CD8-positive, alpha-beta memory T cell (primary cell): ENCODE data around the gene BRSK2. TPM values are rescaled to one million over a fixed set of nuclear protein-coding genes. Genes with fewer than 3 reads are reported as not detected.

Experiments
- CTCF ChIA-PET: fragments of 350-600 bp; sonication (Branson Sonifier 250); formaldehyde crosslinking; loops from one replicate; lab custom pipeline; 2021; ENCODE audit warnings: antibody characterized with exemption; lab: Charles Lee
- POLR2A ChIA-PET: fragments of 350-600 bp; sonication (Branson Sonifier 250); formaldehyde crosslinking; loops from one replicate; lab custom pipeline; 2021; ENCODE audit warnings: antibody characterized with exemption; lab: Charles Lee
- DNase-seq, 5 donors: peaks; one replicate each; pipeline versions ENCODE4 v3.0.0 to v3.0.0-alpha.2; 2020 to 2022; ENCODE audit warnings: mixed read lengths in 1 of 5
- H3K27ac ChIP-seq: one replicate; pipeline ENCODE4 v1.7.0; 2013; ENCODE audit warnings: low read depth, mild to moderate bottlenecking, low read length, moderate library complexity
- H3K27me3 ChIP-seq: 2 replicates; pipeline ENCODE4 v1.7.0; 2013; ENCODE audit warnings: low read length, mild to moderate bottlenecking; ENCODE audit not compliant: insufficient read depth, poor library complexity, severe bottlenecking
- H3K36me3 ChIP-seq: 2 replicates; pipeline ENCODE4 v1.7.0; 2013; ENCODE audit warnings: mild to moderate bottlenecking, low read length, moderate library complexity; ENCODE audit not compliant: insufficient read depth
- H3K4me1 ChIP-seq: 2 replicates; pipeline ENCODE4 v1.7.0; 2013; ENCODE audit warnings: mild to moderate bottlenecking, low read length, moderate library complexity; ENCODE audit not compliant: insufficient read depth
- H3K4me3 ChIP-seq: 2 replicates; pipeline ENCODE4 v1.7.0; 2013; ENCODE audit warnings: mild to moderate bottlenecking, low read length
- H3K9me3 ChIP-seq: 2 replicates; pipeline ENCODE4 v1.7.0; 2013; ENCODE audit warnings: mild to moderate bottlenecking, low read length
- H3K27ac Mint-ChIP-seq, 8 donors: one replicate each; pipeline ENCODE4 v1.8.0; 2020 to 2021; ENCODE audit warnings: mixed read lengths in 8 of 8, mild to moderate bottlenecking in 6 of 8, inconsistent platforms in 3 of 8, moderate library complexity in 3 of 8
- H3K27me3 Mint-ChIP-seq, 2 donors: one replicate each; pipeline ENCODE4 v1.8.0; 2020 to 2021; ENCODE audit warnings: mixed read lengths in 2 of 2, mild to moderate bottlenecking in 1 of 2, moderate library complexity in 1 of 2
- H3K36me3 Mint-ChIP-seq, 3 donors: one replicate each; pipeline ENCODE4 v1.8.0; 2020 to 2021; ENCODE audit warnings: mixed read lengths in 3 of 3, inconsistent platforms in 1 of 3, mild to moderate bottlenecking in 1 of 3
- H3K4me1 Mint-ChIP-seq, 3 donors: one replicate each; pipeline ENCODE4 v1.8.0; 2020 to 2021; ENCODE audit warnings: mixed read lengths in 3 of 3, inconsistent platforms in 1 of 3, mild to moderate bottlenecking in 1 of 3
- H3K4me3 Mint-ChIP-seq, 7 donors: one replicate each; pipeline ENCODE4 v1.8.0; 2020 to 2021; ENCODE audit warnings: mixed read lengths in 7 of 7, mild to moderate bottlenecking in 6 of 7, moderate library complexity in 4 of 7, inconsistent platforms in 2 of 7
- H3K9me3 Mint-ChIP-seq, 5 donors: one replicate each; pipeline ENCODE4 v1.8.0; 2020 to 2022; ENCODE audit warnings: mixed read lengths in 5 of 5, mild to moderate bottlenecking in 3 of 5, moderate library complexity in 2 of 5, inconsistent platforms in 1 of 5
- polyA plus RNA-seq: library from polyadenylated mRNA; unstranded; fragments of 300-500 nt; fragmentation: Illumina TruSeq; gene quantifications from one replicate; pipeline ENCODE4 v1.2.3, GENCODE V29; 2021
- total RNA-seq, 2 experiments: library from RNA; stranded (reverse); gene quantifications; one replicate each; pipeline ENCODE4 v1.2.3, GENCODE V29; 2021

Gene BRSK2
- total and polyA plus RNA-seq, 3 experiments from 2014 or later, result 0.23 to 0.59 (median 0.35) TPM

DNA sequence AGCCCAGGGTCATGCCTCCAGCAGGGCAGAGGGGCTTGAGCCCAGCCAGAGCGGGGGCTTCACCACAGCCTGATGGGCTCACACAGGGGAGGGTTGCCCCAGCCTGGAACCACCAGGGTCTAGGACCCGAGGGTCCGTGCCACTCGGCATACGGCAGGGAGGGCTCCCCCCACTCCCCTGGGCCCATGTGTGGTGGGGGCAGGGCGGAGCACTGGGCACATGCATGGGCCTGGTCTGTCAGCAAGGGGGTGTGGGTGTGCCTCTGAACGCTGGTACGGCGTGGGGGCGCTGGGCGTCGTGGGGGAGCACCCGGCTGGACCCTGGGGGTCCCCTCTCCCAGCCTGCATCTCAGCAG, 67.6 kb downstream of the BRSK2 start:
- Histone ChIP-seq H3K36me3 (no peaks in the 10 kb centered on the region), H3K4me3 (no peak overlapping the region), H3K27ac (no peak overlapping the region), H3K27me3 (no peaks in the 10 kb centered on the region), H3K9me3 (no peaks in the 10 kb centered on the region), H3K4me1 (no peaks in the 10 kb centered on the region)
- POLR2A ChIA-PET, result no interaction called here
- DNase-seq, result no peak
- Mint-ChIP-seq H3K9me3 (no peaks in the 10 kb centered on the region), H3K27me3 (peaks cover 0 to 2% of the 10 kb centered on the region in 2 donors), H3K36me3 (peaks cover 0 to under 1% (median 0%) of the 10 kb centered on the region in 3 donors), H3K27ac (no peak overlapping the region), H3K4me1 (peaks cover 0 to 17% (median 0%) of the 10 kb centered on the region in 3 donors), H3K4me3 (no peak overlapping the region)
- CTCF ChIA-PET, result no interaction called here

DNA sequence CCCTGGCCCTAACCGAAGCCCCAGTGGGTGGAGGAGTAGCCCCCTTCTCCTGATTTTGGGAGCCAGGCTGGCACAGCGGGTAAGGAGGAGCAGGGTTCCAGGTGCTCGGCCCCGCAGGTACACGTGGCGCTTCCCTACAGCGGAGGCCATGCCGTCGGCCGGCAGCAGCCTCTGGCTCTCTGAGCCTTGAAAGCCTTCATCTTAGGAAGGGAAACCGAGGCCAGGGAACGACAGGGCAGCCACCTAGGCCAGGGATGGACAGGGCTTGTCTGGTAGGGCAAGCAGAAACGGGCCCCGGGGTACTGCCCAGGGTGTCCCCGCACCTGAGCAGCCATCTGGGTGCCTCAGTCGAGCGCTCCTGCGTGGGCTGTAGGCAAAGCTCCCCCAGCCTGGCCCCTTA, 68.1 kb downstream of the BRSK2 start:
- no peak for DNase-seq

DNA sequence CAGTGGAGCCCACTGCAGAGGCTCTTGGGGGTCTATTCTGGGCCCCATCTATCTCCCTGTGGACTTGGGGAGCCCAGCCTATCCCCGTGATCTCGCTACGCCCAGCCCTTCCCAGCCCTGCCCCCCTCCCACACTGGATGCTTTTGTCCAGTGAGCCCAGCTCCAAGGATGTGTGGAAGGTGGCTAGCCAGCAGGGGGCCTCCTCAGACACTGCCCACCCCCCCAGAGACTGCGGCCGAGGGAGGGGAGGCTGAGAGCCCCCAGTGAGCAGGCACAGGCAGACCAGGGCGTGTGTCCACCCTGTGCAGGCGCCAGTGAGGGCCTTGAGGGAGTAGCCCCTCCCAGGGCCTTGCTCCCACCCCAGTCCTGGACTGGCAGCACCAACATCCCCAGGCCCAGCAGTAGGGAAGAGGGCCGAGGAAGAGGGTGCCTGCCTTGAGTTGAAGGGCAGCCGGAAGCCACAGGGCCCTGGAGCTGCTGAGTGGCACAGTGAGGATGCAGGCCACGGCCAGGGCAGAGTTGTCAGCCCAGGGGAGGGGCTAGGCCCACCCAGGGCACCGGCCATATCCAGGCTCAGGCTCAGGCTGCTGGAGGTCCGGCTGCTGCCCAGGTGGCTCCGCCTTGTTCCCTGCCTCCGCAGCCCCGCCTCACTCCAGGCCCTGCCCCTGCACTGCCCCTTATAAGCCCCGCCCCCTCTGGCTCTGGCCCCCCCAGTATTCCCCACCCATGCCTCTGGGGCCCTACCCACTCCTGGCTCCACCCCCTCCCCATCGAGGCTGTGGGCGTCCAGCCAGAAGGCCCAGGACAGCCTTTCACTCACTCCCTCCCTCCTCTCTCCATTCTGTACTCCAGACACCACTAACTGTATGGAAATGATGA, 68.8 kb downstream of the BRSK2 start:
- no peaks in the 10 kb centered on the region for H3K27me3 ChIP-seq
- no peaks in the 10 kb centered on the region for H3K9me3 ChIP-seq
- no peak for DNase-seq
- POLR2A ChIA-PET, result interaction anchor here (0.5 to 0.6 kb wide), 2 partner anchors 8 to 22 kb away, joined by 3 to 4 read pairs; no protein-coding TSS in a partner anchor
- Mint-ChIP-seq H3K36me3 (peaks cover 0 to 2% (median 0%) of the 10 kb centered on the region in 3 donors), H3K27me3 (peaks cover 0 to 2% of the 10 kb centered on the region in 2 donors), H3K9me3 (no peaks in the 10 kb centered on the region), H3K27ac (peak overlapping the region in 1 of 8 donors; percentile 65), H3K4me1 (peaks cover 0 to 11% (median 0%) of the 10 kb centered on the region in 3 donors), H3K4me3 (no peak overlapping the region)
- no peak overlapping the region for H3K27ac ChIP-seq
- no peak overlapping the region for H3K4me3 ChIP-seq
- H3K4me1 ChIP-seq, result no peaks in the 10 kb centered on the region
- CTCF ChIA-PET, result no interaction called here
- H3K36me3 ChIP-seq, result no peaks in the 10 kb centered on the region

More for the DNA sequence above, 68.1 kb downstream of the BRSK2 start:
- POLR2A ChIA-PET, result interaction anchor here (0.5 kb wide), 1 partner anchor 9 kb away, joined by 3 read pairs; no protein-coding TSS in a partner anchor
- Histone ChIP-seq H3K36me3 (no peaks in the 10 kb centered on the region), H3K27ac (no peak overlapping the region), H3K27me3 (no peaks in the 10 kb centered on the region), H3K9me3 (no peaks in the 10 kb centered on the region), H3K4me1 (no peaks in the 10 kb centered on the region), H3K4me3 (no peak overlapping the region)
- Mint-ChIP-seq H3K9me3 (no peaks in the 10 kb centered on the region), H3K4me1 (peaks cover 0 to 16% (median 0%) of the 10 kb centered on the region in 3 donors), H3K27me3 (peaks cover 0 to 2% of the 10 kb centered on the region in 2 donors), H3K27ac (no peak overlapping the region), H3K36me3 (peaks cover 0 to 2% (median 0%) of the 10 kb centered on the region in 3 donors), H3K4me3 (no peak overlapping the region)
- CTCF ChIA-PET, result no interaction called here

DNA sequence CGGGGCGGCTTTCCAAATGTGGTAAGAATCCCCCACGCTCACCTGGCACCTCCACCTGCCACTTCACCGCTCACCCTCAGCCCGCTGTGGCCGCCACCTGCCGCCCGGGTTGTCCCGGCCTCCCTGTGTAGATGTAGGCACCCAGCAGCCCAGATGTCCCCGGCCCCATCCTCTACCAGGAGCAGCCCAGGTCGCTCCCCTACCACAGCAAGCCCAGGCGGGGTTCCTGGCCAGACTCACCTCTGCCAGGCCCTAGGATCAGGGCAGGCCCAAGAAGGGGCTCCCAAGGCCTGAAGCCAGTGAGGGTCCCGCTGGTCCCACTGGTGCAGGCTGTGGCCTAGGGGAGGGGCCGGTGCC, 69.5 kb downstream of the BRSK2 start:
- DNase-seq, result no peak
- Mint-ChIP-seq H3K36me3 (peaks cover 0 to 2% (median 0%) of the 10 kb centered on the region in 3 donors), H3K9me3 (no peaks in the 10 kb centered on the region), H3K27ac (no peak overlapping the region), H3K4me3 (no peak overlapping the region), H3K4me1 (peaks cover 0 to 8% (median 0%) of the 10 kb centered on the region in 3 donors), H3K27me3 (peaks cover 0 to 2% of the 10 kb centered on the region in 2 donors)
- no peak overlapping the region for H3K4me3 ChIP-seq
- ChIA-PET CTCF (no interaction called here), POLR2A (interaction anchor here (0.6 kb wide), 1 partner anchor 23 kb away, joined by 4 read pairs; no protein-coding TSS in a partner anchor)
- no peaks in the 10 kb centered on the region for H3K36me3 ChIP-seq
- H3K27me3 ChIP-seq, result no peaks in the 10 kb centered on the region
- no peaks in the 10 kb centered on the region for H3K4me1 ChIP-seq
- H3K9me3 ChIP-seq, result no peaks in the 10 kb centered on the region
- no peak overlapping the region for H3K27ac ChIP-seq

DNA sequence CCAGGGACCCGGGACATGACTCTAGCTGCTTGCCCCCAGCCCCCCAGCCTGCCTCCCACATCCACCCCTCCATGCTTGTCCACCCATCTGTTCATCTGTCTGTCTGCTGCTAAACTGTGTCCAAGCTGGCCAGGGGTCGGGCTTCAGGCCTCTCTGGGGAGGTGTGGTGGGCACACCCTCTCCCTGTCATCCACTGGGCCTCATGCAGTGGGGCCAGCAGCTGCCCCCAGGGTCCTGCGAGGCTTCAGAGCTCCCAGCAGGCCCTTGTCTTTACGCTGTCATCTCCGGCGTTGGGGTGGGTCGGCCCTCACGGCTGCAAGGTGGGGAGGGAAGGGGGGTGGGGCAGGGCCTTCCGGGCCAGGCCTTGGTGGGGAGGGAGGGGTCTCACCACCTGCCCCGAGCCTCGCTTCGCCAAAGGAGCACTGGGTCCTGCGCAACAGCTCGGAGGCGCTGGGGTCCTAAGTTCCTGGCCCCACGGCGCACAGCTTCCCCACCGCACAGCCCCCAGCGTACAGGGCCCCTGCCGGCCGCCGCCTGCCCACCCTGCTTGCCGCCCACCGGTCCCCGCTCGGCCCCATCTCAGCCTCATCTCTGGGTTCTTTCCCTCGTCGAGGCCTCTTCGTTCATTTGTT, 70.1 kb downstream of the BRSK2 start:
- no peak for DNase-seq
- no peak overlapping the region for H3K27ac Mint-ChIP-seq
- peaks cover 0 to 2% of the 10 kb centered on the region in 2 donors for H3K27me3 Mint-ChIP-seq
- ChIA-PET POLR2A (no interaction called here), CTCF (no interaction called here)
- Histone ChIP-seq H3K4me3 (no peak overlapping the region), H3K9me3 (no peaks in the 10 kb centered on the region), H3K27ac (no peak overlapping the region), H3K4me1 (no peaks in the 10 kb centered on the region), H3K36me3 (no peaks in the 10 kb centered on the region), H3K27me3 (no peaks in the 10 kb centered on the region)
- H3K4me1 Mint-ChIP-seq, result peaks cover 0 to 7% (median 0%) of the 10 kb centered on the region in 3 donors
- H3K36me3 Mint-ChIP-seq, result peaks cover 0 to 2% (median 0%) of the 10 kb centered on the region in 3 donors
- H3K9me3 Mint-ChIP-seq, result no peaks in the 10 kb centered on the region
- H3K4me3 Mint-ChIP-seq, result no peak overlapping the region

DNA sequence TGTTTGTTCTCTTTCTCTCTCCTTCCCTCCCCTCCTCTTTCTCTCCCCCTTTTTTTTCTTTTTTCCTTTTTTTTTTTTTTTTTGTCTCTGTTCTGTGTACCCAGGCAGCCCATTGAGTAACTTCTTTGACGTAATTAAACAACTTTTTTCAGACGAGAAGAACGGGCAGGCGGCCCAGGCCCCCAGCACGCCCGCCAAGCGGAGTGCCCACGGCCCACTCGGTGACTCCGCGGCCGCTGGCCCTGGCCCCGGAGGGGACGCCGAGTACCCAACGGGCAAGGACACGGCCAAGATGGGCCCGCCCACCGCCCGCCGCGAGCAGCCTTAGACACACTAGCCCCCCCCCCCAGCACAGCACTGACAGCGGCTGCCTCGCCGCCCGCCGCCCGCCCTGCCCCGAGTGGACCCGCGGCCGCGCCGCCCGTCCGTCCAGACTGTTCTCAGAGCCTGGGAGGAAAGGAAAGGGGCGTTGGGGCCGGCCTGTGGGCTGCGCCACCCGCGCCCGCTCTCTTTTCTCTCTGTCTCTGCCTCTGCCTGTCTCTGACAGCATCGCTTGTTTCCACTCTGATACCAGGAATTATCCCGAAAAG, 70.8 kb downstream of the BRSK2 start:
- H3K27ac Mint-ChIP-seq, result no peak overlapping the region
- H3K36me3 ChIP-seq, result no peaks in the 10 kb centered on the region
- H3K27me3 ChIP-seq, result no peaks in the 10 kb centered on the region
- peaks cover 0 to 7% (median under 1%) of the 10 kb centered on the region in 3 donors for H3K4me1 Mint-ChIP-seq
- no peak for DNase-seq
- no peak overlapping the region for H3K4me3 ChIP-seq
- peaks cover 0 to 3% (median 0%) of the 10 kb centered on the region in 3 donors for H3K36me3 Mint-ChIP-seq
- no peak overlapping the region for H3K27ac ChIP-seq
- CTCF ChIA-PET, result no interaction called here
- no peaks in the 10 kb centered on the region for H3K9me3 ChIP-seq
- no peaks in the 10 kb centered on the region for H3K9me3 Mint-ChIP-seq
- no peak overlapping the region for H3K4me3 Mint-ChIP-seq
- H3K27me3 Mint-ChIP-seq, result peaks cover 0 to 2% of the 10 kb centered on the region in 2 donors
- POLR2A ChIA-PET, result no interaction called here
- no peaks in the 10 kb centered on the region for H3K4me1 ChIP-seq

DNA sequence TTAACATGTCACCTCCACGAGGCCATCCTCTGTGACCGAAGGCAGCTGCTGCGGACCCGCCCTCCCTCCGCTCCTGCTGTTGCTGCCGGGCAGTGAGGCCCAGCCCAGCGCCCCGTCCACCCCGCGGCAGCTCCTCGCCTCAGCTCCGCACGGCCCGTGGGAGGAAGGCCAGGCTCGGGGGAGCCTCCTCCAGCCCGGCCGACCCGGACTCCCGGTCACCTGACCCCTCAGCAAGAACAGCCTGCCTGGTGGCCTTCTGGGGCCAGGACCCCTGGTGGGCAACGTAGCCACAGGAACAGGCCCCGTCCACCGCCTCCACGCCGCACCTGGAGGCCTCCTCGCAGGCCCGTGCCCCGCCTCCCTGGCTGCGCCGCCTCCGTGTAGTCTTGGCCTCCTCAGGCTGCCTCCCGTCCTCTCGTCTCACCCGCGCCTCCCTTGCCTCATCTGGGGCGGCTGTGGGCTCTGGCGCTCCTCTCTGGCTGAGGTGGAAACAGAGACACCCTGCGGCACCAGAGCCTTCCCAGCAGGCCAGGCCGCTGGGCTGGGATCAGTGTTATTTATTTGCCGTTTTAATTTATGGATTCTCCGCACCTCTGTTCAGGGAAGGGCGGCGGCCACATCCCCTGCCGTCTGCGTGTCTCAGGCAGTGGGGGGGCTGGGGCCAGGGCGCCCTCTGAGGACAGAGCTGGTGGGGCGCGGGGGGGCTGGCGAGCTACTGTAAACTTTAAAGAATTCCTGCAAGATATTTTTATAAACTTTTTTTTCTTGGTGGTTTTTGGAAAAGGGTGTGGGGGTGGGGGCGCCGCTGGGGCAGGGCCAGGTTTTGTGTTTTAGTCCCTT, 71.5 kb downstream of the BRSK2 start:
- Histone ChIP-seq H3K27me3 (no peaks in the 10 kb centered on the region), H3K36me3 (no peaks in the 10 kb centered on the region), H3K27ac (no peak overlapping the region), H3K4me1 (no peaks in the 10 kb centered on the region), H3K4me3 (no peak overlapping the region), H3K9me3 (no peaks in the 10 kb centered on the region)
- ChIA-PET POLR2A (no interaction called here), CTCF (no interaction called here)
- Mint-ChIP-seq H3K4me1 (peaks cover 0 to 3% (median 3%) of the 10 kb centered on the region in 3 donors), H3K36me3 (peaks cover 0 to 9% (median 0%) of the 10 kb centered on the region in 3 donors), H3K27ac (no peak overlapping the region), H3K9me3 (no peaks in the 10 kb centered on the region), H3K4me3 (peak overlapping the region in 1 of 7 donors; percentile 51), H3K27me3 (peaks cover 0 to 2% of the 10 kb centered on the region in 2 donors)
- DNase-seq, result no peak
